HepG2 (cell line): Measurements from ENCODE around the gene GAS2L1. TPM values are rescaled to one million over a fixed set of nuclear protein-coding genes. Genes with fewer than 3 reads are reported as not detected.

Experiments used
- BCL3 ChIP-seq: sonication (generic); formaldehyde crosslinking; IDR thresholded peaks from 2 replicates; pipeline ENCODE4 v1.5.1; 2020; ENCODE audit warnings: mild to moderate bottlenecking, missing genetic modification reagents, moderate library complexity
- CAMTA2 ChIP-seq: sonication (generic); formaldehyde crosslinking; IDR thresholded peaks from 2 replicates; pipeline ENCODE4 v1.4.0; 2020; ENCODE audit warnings: mild to moderate bottlenecking, missing genetic modification reagents, borderline replicate concordance
- DBP ChIP-seq: sonication (generic); formaldehyde crosslinking; IDR thresholded peaks from 2 replicates; pipeline ENCODE4 v1.4.0; 2020; ENCODE audit warnings: missing genetic modification reagents; ENCODE audit errors: not compliant biosample characterization
- ESRRA ChIP-seq: sonication (generic); formaldehyde crosslinking; IDR thresholded peaks from 2 replicates; pipeline ENCODE4 v1.5.1; 2020; ENCODE audit warnings: mild to moderate bottlenecking, low read depth, missing genetic modification reagents
- FOXO4 ChIP-seq: sonication (generic); formaldehyde crosslinking; conservative IDR thresholded peaks from 2 replicates; pipeline ENCODE4 v1.8.1; 2023; ENCODE audit warnings: missing genetic modification reagents
- HNF1A ChIP-seq, 2 experiments: sonication (generic) in 1 of 2; formaldehyde crosslinking in 1 of 2; IDR thresholded peaks; 2 replicates each; pipeline versions ENCODE4 v1.4.0 to v1.6.1; 2016 to 2020; ENCODE audit warnings: borderline replicate concordance in 1 of 2, low read depth in 1 of 2, mild to moderate bottlenecking in 1 of 2, missing genetic modification reagents in 1 of 2
- NR0B2 ChIP-seq: sonication (generic); formaldehyde crosslinking; IDR thresholded peaks from 2 replicates; pipeline ENCODE4 v1.4.0; 2020; ENCODE audit warnings: mild to moderate bottlenecking, missing genetic modification reagents
- SNAI1 ChIP-seq: sonication (generic); formaldehyde crosslinking; IDR thresholded peaks from 2 replicates; pipeline ENCODE4 v1.5.0; 2020; ENCODE audit warnings: mild to moderate bottlenecking, missing genetic modification reagents, borderline replicate concordance
- ZNF160 ChIP-seq: sonication (generic); formaldehyde crosslinking; IDR thresholded peaks from 2 replicates; pipeline ENCODE4 v1.8.0; 2022; ENCODE audit warnings: mild to moderate bottlenecking, inconsistent platforms, missing genetic modification reagents
- ZNF235 ChIP-seq: sonication (generic); formaldehyde crosslinking; IDR thresholded peaks from 2 replicates; pipeline ENCODE4 v1.8.1; 2023; ENCODE audit warnings: mild to moderate bottlenecking, missing genetic modification reagents, borderline replicate concordance
- ZNF512 ChIP-seq: sonication (generic); formaldehyde crosslinking; IDR thresholded peaks from 2 replicates; pipeline ENCODE4 v1.4.0; 2020; ENCODE audit warnings: mild to moderate bottlenecking, missing genetic modification reagents
- ZNF552 ChIP-seq: sonication (generic); formaldehyde crosslinking; IDR thresholded peaks from 2 replicates; pipeline ENCODE4 v1.9.0; 2022; ENCODE audit warnings: missing genetic modification reagents, mild to moderate bottlenecking, borderline replicate concordance
- ZNF557 ChIP-seq: sonication (generic); formaldehyde crosslinking; IDR thresholded peaks from 2 replicates; pipeline ENCODE4 v1.4.0; 2020; ENCODE audit warnings: missing genetic modification reagents
- ZNF564 ChIP-seq: sonication (generic); formaldehyde crosslinking; IDR thresholded peaks from 2 replicates; pipeline ENCODE4 v1.8.1; 2023; ENCODE audit warnings: mild to moderate bottlenecking, missing genetic modification reagents
- ZNF576 ChIP-seq: sonication (generic); formaldehyde crosslinking; IDR thresholded peaks from 2 replicates; pipeline ENCODE4 v1.4.0; 2020; ENCODE audit warnings: mild to moderate bottlenecking, missing genetic modification reagents
- ZNF776 ChIP-seq: sonication (generic); formaldehyde crosslinking; IDR thresholded peaks from 2 replicates; pipeline ENCODE4 v1.4.0; 2020; ENCODE audit warnings: mild to moderate bottlenecking, missing genetic modification reagents
- polyA plus RNA-seq, 8 experiments: library from polyadenylated mRNA; depleted of rRNA in 3 of 8; stranded (reverse) in 7 of 8; unstranded in 1 of 8; fragments of >200 nt; fragmentation: Illumina TruSeq in 4 of 8; extraction: Trizol in 4 of 8; gene quantifications; 2 replicates each; pipeline versions ENCODE4 v1.2.1 to v1.2.3, GENCODE V29; 2011 to 2016; ENCODE audit warnings: low read depth in 4 of 8, missing spikeins in 1 of 8, mixed read lengths in 1 of 8; ENCODE audit not compliant: insufficient read depth in 1 of 8
- total RNA-seq, 5 experiments: library from RNA; depleted of rRNA; stranded (reverse); fragments of >200 nt; fragmentation: Illumina TruSeq; extraction: Trizol; gene quantifications; 2 replicates each; pipeline ENCODE4 v1.2.3, GENCODE V29; 2016; ENCODE audit warnings: low read depth in 1 of 5

GAS2L1 gene
- total and polyA plus RNA-seq, 2 of the 13 experiments (the other 11 are each of a cell fraction or from before 2014, with no cell fraction given) = 1.8 to 3.3 TPM

- TF ChIP-seq HNF1A (IDR thresholded peaks at IDR 0.05; ENCODE audit: low read depth) (no peak), HNF1A (CRISPR knock-in tag; IDR thresholded peaks at IDR 0.05; ENCODE audit: borderline replicate concordance) (no peak), ZNF512 (CRISPR knock-in tag) (no peak), ESRRA (CRISPR knock-in tag) (no peak; the same call in 1 of the 2 replicates), ZNF776 (CRISPR knock-in tag) (peak; percentile 13; the same call in 1 of the 2 replicates), ZNF564 (no peak), FOXO4 (CRISPR knock-in tag) (0 out of 2 replicates have a peak, but pooled peaks have one; percentile 55), CAMTA2 (CRISPR knock-in tag) (0 out of 2 replicates have a peak, but pooled peaks have one; percentile 14), ZNF552 (CRISPR knock-in tag) (no peak), SNAI1 (peak; percentile 21; the same call in 1 of the 2 replicates), ZNF557 (CRISPR knock-in tag) (no peak), ZNF235 (peak; percentile 64; the same call in 1 of the 2 replicates), DBP (CRISPR knock-in tag) (peak; percentile 10), NR0B2 (CRISPR knock-in tag) (no peak), BCL3 (CRISPR knock-in tag) (peak; percentile 7; the same call in 1 of the 2 replicates), ZNF160 (0 out of 2 replicates have a peak, but pooled peaks have one; percentile 43), ZNF576 (CRISPR knock-in tag) (0 out of 2 replicates have a peak, but pooled peaks have one; percentile 26)
Measured at GRCh38 chr22:29267462-29267857, 39.0 kb upstream of the GAS2L1 start (continued).
